Adrenal gland (tissue), 12 donors: Measurements from ENCODE around the gene PTCH2. TPM values are rescaled to one million over a fixed set of nuclear protein-coding genes. Genes with fewer than 3 reads are reported as not detected.

Experiments used
- DNase-seq, 7 donors: peaks; one replicate each; pipeline ENCODE4 v3.0.0-alpha.2; 2019 to 2020
- H3K27ac ChIP-seq, 5 donors: fragments of 200-600 bp; sonication (generic) in 4 of 5; 1 replicate in 3 of 5; 2 replicates in 2 of 5; pipeline versions ENCODE4 v1.5.1 to v1.8.0; 2016 to 2020; ENCODE audit warnings: mild to moderate bottlenecking in 1 of 5
- H3K27me3 ChIP-seq: fragments of 200-600 bp; 2 replicates; pipeline ENCODE4 v1.8.0; 2021
- H3K36me3 ChIP-seq, 2 donors: fragments of 200-600 bp; replicated peaks in 1 of 2; 1 replicate in 1 of 2; 2 replicates in 1 of 2; pipeline versions ENCODE4 v1.5.1 to v1.8.0; 2018 to 2022
- H3K4me1 ChIP-seq, 2 donors: fragments of 200-600 bp; replicated peaks in 1 of 2; 1 replicate in 1 of 2; 2 replicates in 1 of 2; pipeline versions ENCODE4 v1.5.1 to v1.8.0; 2018 to 2021
- H3K4me3 ChIP-seq, 4 donors: fragments of 200-600 bp; sonication (generic) in 3 of 4; one replicate each; pipeline ENCODE4 v1.5.1; 2016 to 2018
- H3K9me3 ChIP-seq, 3 donors: fragments of 200-600 bp; sonication (generic) in 1 of 3; replicated peaks in 1 of 3; 1 replicate in 2 of 3; 2 replicates in 1 of 3; pipeline versions ENCODE4 v1.5.1 to v1.8.0; 2016 to 2021
- CTCF ChIP-seq, 6 experiments: fragments of 450-650 bp in 4 of 6; fragments of 200-600 bp in 2 of 6; sonication (generic) in 1 of 6; IDR thresholded peaks; 1 replicate in 5 of 6; 2 replicates in 1 of 6; pipeline versions ENCODE4 v1.5.1 to v1.8.0; 2016 to 2021; ENCODE audit warnings: antibody characterized with exemption in 6 of 6, mild to moderate bottlenecking in 2 of 6, moderate library complexity in 1 of 6
- POLR2A ChIP-seq, 2 donors: fragments of 450-650 bp; IDR thresholded peaks; one replicate each; pipeline ENCODE4 v1.6.1; 2017; ENCODE audit warnings: antibody characterized with exemption in 2 of 2, mild to moderate bottlenecking in 2 of 2, moderate library complexity in 1 of 2
- WGBS, 4 donors: extraction: QIAGEN DNeasy Blood & Tissue Kit in 2 of 4; methylation state at CpG; one replicate each; pipeline versions ENCODE4 v1.1.5 to v1.1.7; 2013 to 2017; 5-methylcytosine and 5-hydroxymethylcytosine counted together
- intact Hi-C, 2 donors: fragments of 100-400 bp; cut with DNase I; formaldehyde crosslinking; loops; one replicate each; pipeline versions ENCODE4 v1.14.1 to v1.15.0; 2022 to 2023
- polyA plus RNA-seq, 3 donors: library from polyadenylated mRNA; stranded (reverse); fragments of 200-250 nt in 2 of 3; fragments of 350-450 nt in 1 of 3; fragmentation: Illumina TruSeq in 1 of 3; extraction: RNeasy Lipid Tissue Mini Kit (QIAGEN cat#74804) in 1 of 3; gene quantifications; one replicate each; pipeline ENCODE4 v1.2.3, GENCODE V29; 2013 to 2014
- total RNA-seq, 9 donors: library from RNA; depleted of rRNA in 4 of 9; stranded (reverse); fragments of >200 nt in 4 of 9; fragments of 120-200 nt in 1 of 9; fragmentation: NEBNext Ultra II Directional in 1 of 9; extraction: Animal tissue kit (Norgen Biotek cat#: 25700) in 1 of 9; gene quantifications; one replicate each; pipeline versions ENCODE4 v1.1.0 to v1.2.4, GENCODE V29; 2013 to 2023
- donor health status: healthy with polysubstance abuse.
- donor health status: Bipolar disorder and iron deficiency.
- donor health status: DM: yes; HTN: yes; CAD: no.
- donor health status: DM: no; HTN: no; CAD: no.
- donor health status: DM: no; HTN: no; CAD: no.
- donor health status: DM: yes; HTN: yes; CAD: no.

PTCH2 gene
- total and polyA plus RNA-seq, 12 donors, result 0.40 to 7.8 (median 1.8) TPM

GRCh38 chr1:44862829-44863401 lies 19.9 kb upstream of the PTCH2 start:
- Histone ChIP-seq H3K4me1 (peaks cover 0 to 10% of the 10 kb centered on the region in 2 donors), H3K27ac (no peak overlapping the region), H3K36me3 (no peaks in the 10 kb centered on the region), H3K9me3 (no peaks in the 10 kb centered on the region), H3K27me3 (no peaks in the 10 kb centered on the region), H3K4me3 (no peak overlapping the region)
- DNase-seq, result no peak
- intact Hi-C loops, result no loop called here
- WGBS, 4 donors, result 79 to 84% (median 81%) methylated on average over 5 of the region's 5 CpGs
- TF ChIP-seq POLR2A (IDR thresholded peaks at IDR 0.05) (no peak), CTCF (IDR thresholded peaks at IDR 0.05) (no peak)

- no peak overlapping the region for H3K4me3 ChIP-seq
- WGBS, 4 donors, result 65 to 73% (median 70%) methylated on average over 1 of the region's 1 CpG
- DNase-seq, result no peak
- no peaks in the 10 kb centered on the region for H3K27me3 ChIP-seq
- no peaks in the 10 kb centered on the region for H3K9me3 ChIP-seq
- H3K4me1 ChIP-seq, result peaks cover 0 to 10% of the 10 kb centered on the region in 2 donors
- no peak overlapping the region for H3K27ac ChIP-seq
- intact Hi-C loops, result no loop called here
- TF ChIP-seq CTCF (IDR thresholded peaks at IDR 0.05) (no peak), POLR2A (IDR thresholded peaks at IDR 0.05) (no peak)
- H3K36me3 ChIP-seq, result peaks cover 0 to 4% of the 10 kb centered on the region in 2 donors
Measured at GRCh38 chr1:44860891-44861425, 17.9 kb upstream of the PTCH2 start.

- Histone ChIP-seq H3K4me3 (no peak overlapping the region), H3K27ac (no peak overlapping the region), H3K36me3 (peaks cover 0 to 4% of the 10 kb centered on the region in 2 donors), H3K4me1 (peaks cover 0 to 10% of the 10 kb centered on the region in 2 donors), H3K27me3 (no peaks in the 10 kb centered on the region), H3K9me3 (no peaks in the 10 kb centered on the region)
- DNase-seq, result no peak
- intact Hi-C loops, result no loop called here
- TF ChIP-seq POLR2A (IDR thresholded peaks at IDR 0.05) (no peak), CTCF (IDR thresholded peaks at IDR 0.05) (no peak)
- 62 to 74% (median 65%) methylated on average over 1 of the region's 1 CpG for WGBS, 4 donors
Measured at GRCh38 chr1:44860331-44860730, 17.3 kb upstream of the PTCH2 start.

GRCh38 chr1:44857446-44857845 lies 14.4 kb upstream of the PTCH2 start:
- DNase-seq, result no peak
- Histone ChIP-seq H3K9me3 (no peaks in the 10 kb centered on the region), H3K4me1 (peaks cover 0 to 10% of the 10 kb centered on the region in 2 donors), H3K4me3 (no peak overlapping the region), H3K27me3 (no peaks in the 10 kb centered on the region), H3K36me3 (peaks cover 0 to 4% of the 10 kb centered on the region in 2 donors), H3K27ac (no peak overlapping the region)
- WGBS, 4 donors, result 96 to 98% (median 97%) methylated on average over 7 of the region's 7 CpGs
- intact Hi-C loops, result no loop called here
- TF ChIP-seq CTCF (IDR thresholded peaks at IDR 0.05), result no peak
- no peak for TF ChIP-seq POLR2A (IDR thresholded peaks at IDR 0.05)
